GM15510 (cell line): ENCODE data around the gene TPO.

Experiments used
- POLR2A ChIP-seq: IDR thresholded peaks from 3 replicates; pipeline ENCODE4 v1.6.1; 2011; ENCODE audit warnings: borderline replicate concordance; ENCODE audit not compliant: insufficient read length; ENCODE audit errors: extremely low read depth

The TPO gene

DNA sequence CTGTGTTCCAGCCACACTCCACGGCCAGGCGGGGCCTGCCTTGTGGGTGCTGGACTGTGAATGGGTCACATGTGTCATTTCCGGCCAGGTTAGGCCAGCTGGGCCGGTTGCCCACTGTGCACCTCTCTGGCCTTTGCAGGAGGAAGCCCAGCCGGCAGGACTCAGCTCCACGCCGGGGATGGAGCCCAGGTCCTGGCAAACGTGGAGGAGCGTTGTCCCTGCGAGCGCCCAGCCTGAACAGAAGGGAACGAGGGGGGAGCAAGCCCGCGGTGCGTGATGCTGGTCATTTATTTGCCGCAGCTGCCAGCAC, 178.2 kb downstream of the TPO start:
- no peak for TF ChIP-seq POLR2A
